ENCODE measurements around the gene RNF133. TPM values are rescaled to one million over a fixed set of nuclear protein-coding genes. Genes with fewer than 3 reads are reported as not detected.
A peak's percentile ranks its signal among the peaks of the same experiment; 100 is the strongest.
"Not testable (repeated sequence)": the region's sequence is repeated elsewhere in the genome, so short reads cannot be mapped to it uniquely, and the experiment has no call there.

Gene RNF133
- polyA plus RNA-seq, 3 donors = 0.08 to 0.24 (median 0.18) TPM

- DNase-seq (ENCODE audit: low read depth in 3 of 3, low spot score in 2 of 3) = no peak
These were observed 7.2 kb downstream of the RNF133 start for GRCh38 chr7:122691569-122692235.

- DNase-seq (ENCODE audit: low read depth in 3 of 3, low spot score in 2 of 3) = no peak
These were observed 9.4 kb downstream of the RNF133 start for GRCh38 chr7:122689346-122690109.

- peak in 1 of 3 donors; percentile 26 for DNase-seq (ENCODE audit: low read depth in 3 of 3, low spot score in 2 of 3)
These were observed 10.4 kb downstream of the RNF133 start for GRCh38 chr7:122688400-122688998.

- DNase-seq (ENCODE audit: low read depth in 3 of 3, low spot score in 2 of 3) = no peak
These were observed 12.5 kb downstream of the RNF133 start for GRCh38 chr7:122686360-122686878.

- DNase-seq (ENCODE audit: low read depth in 3 of 3, low spot score in 2 of 3) = no peak
These were observed 14.4 kb downstream of the RNF133 start for GRCh38 chr7:122684504-122684903.

- no peak for DNase-seq (ENCODE audit: low read depth in 3 of 3, low spot score in 2 of 3)
These were observed 15.9 kb downstream of the RNF133 start for GRCh38 chr7:122682815-122683550.

- not testable (repeated sequence) for DNase-seq (ENCODE audit: low read depth in 3 of 3, low spot score in 2 of 3)
These were observed 17.7 kb downstream of the RNF133 start for GRCh38 chr7:122681186-122681585.

GRCh38 chr7:122679813-122680212, 19.1 kb downstream of the RNF133 start:
- DNase-seq (ENCODE audit: low read depth in 3 of 3, low spot score in 2 of 3) = no peak

- DNase-seq (ENCODE audit: low read depth in 3 of 3, low spot score in 2 of 3) = not testable (repeated sequence)
These were observed 19.6 kb downstream of the RNF133 start for GRCh38 chr7:122679269-122679709.

- DNase-seq (ENCODE audit: low read depth in 3 of 3, low spot score in 2 of 3) = no peak
These were observed 21.8 kb downstream of the RNF133 start for GRCh38 chr7:122677149-122677548.

- no peak for DNase-seq (ENCODE audit: low read depth in 3 of 3, low spot score in 2 of 3)
These were observed 22.5 kb downstream of the RNF133 start for GRCh38 chr7:122676466-122676865.

GRCh38 chr7:122675621-122676020, 23.3 kb downstream of the RNF133 start:
- no peak for DNase-seq (ENCODE audit: low read depth in 3 of 3, low spot score in 2 of 3)

- DNase-seq (ENCODE audit: low read depth in 3 of 3, low spot score in 2 of 3) = no peak
These were observed 23.9 kb downstream of the RNF133 start for GRCh38 chr7:122675011-122675410.

GRCh38 chr7:122674502-122674901, 24.4 kb downstream of the RNF133 start:
- DNase-seq (ENCODE audit: low read depth in 3 of 3, low spot score in 2 of 3) = no peak

- DNase-seq (ENCODE audit: low read depth in 3 of 3, low spot score in 2 of 3) = no peak
These were observed 25.0 kb downstream of the RNF133 start for GRCh38 chr7:122673951-122674350.

GRCh38 chr7:122672536-122672935, 26.4 kb downstream of the RNF133 start:
- no peak for DNase-seq (ENCODE audit: low read depth in 3 of 3, low spot score in 2 of 3)

GRCh38 chr7:122663733-122664132, 35.2 kb downstream of the RNF133 start:
- no peak for DNase-seq (ENCODE audit: low read depth in 3 of 3, low spot score in 2 of 3)

- DNase-seq (ENCODE audit: low read depth in 3 of 3, low spot score in 2 of 3) = no peak
These were observed 40.1 kb downstream of the RNF133 start for GRCh38 chr7:122658856-122659255.

- DNase-seq (ENCODE audit: low read depth in 3 of 3, low spot score in 2 of 3) = no peak
These were observed 45.2 kb downstream of the RNF133 start for GRCh38 chr7:122653685-122654084.

- DNase-seq (ENCODE audit: low read depth in 3 of 3, low spot score in 2 of 3) = no peak
These were observed 46.0 kb downstream of the RNF133 start for GRCh38 chr7:122652876-122653275.

- no peak for DNase-seq (ENCODE audit: low read depth in 3 of 3, low spot score in 2 of 3)
These were observed 47.5 kb downstream of the RNF133 start for GRCh38 chr7:122651451-122651850.
